Measurements from ENCODE around the gene MINK1.
A peak's percentile ranks its signal among the peaks of the same experiment; 100 is the strongest.
"Not testable (repeated sequence)": the region's sequence is repeated elsewhere in the genome, so short reads cannot be mapped to it uniquely, and the experiment has no call there.

Gene MINK1

DNA sequence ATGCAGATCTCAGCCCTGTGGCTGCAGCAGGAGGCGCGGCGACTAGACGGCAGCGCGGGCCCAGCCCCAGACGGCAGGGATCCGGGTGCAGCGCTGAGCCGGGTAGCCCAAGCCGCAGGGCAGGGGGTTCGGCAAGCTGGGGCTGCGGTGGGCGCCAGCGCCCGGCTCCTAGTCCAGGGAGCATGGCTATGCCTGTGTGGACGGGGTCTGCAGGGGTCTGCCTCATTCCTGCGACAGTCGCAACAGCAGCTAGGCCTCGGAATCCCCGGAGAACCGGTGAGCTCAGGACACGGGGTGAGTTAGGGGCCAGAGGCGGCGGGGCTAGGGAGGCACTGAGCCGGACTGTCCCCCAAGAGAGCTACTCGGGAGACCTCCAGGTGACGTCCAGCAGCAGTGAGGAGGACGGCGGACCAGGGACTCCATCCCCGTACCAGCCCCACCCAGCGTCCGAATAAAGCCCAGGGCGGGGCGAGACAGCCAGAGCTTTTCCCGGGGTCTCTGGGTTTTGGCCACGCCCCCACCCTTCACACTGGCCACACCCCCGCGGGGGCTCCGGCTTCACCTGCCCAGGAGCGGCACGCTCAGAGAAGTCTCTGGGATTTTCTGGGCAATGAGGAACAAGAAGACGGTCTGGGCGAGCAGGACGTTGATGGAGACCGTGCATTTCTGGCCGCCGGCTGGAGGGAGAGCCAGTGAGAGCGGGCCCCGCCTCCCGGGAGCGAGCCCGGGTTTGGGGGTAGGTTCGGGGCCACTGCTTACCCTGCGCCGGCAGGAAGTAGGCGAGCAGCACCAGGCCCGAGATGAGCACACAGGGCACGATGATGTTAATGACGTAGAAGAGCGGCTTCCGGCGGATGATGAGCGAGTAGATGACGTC, 67.3 kb downstream of the MINK1 start:
- peak; percentile 48 to 49 for DNase-seq

DNA sequence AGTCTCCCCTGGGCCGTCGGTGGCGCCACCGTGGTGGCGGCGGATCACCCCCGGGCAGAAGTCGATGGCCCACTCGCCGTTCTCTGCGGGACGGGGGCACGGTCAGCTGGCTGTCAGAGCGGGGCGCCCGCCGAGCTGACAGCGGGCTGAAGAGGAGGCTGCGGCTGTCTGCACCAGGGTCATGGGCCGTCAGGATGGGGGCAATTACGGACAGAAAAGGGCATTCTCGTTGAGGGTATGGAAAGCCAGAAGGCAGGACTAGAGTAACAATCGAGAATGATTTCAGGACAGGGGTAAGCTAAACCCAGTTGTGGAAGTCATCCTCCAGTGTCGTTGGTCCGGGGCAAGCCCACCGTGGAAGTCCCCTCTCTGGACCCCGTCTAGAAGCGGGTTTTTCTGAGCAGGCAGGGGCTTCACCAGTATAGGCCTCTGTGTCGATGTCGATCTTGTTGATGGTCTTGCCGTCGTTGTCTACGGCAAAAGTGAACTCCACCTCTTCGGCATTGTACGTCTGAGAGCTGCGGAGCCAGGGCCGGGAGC, 68.0 kb downstream of the MINK1 start:
- peak in 1 of 2 donors; percentile 19 for DNase-seq

DNA sequence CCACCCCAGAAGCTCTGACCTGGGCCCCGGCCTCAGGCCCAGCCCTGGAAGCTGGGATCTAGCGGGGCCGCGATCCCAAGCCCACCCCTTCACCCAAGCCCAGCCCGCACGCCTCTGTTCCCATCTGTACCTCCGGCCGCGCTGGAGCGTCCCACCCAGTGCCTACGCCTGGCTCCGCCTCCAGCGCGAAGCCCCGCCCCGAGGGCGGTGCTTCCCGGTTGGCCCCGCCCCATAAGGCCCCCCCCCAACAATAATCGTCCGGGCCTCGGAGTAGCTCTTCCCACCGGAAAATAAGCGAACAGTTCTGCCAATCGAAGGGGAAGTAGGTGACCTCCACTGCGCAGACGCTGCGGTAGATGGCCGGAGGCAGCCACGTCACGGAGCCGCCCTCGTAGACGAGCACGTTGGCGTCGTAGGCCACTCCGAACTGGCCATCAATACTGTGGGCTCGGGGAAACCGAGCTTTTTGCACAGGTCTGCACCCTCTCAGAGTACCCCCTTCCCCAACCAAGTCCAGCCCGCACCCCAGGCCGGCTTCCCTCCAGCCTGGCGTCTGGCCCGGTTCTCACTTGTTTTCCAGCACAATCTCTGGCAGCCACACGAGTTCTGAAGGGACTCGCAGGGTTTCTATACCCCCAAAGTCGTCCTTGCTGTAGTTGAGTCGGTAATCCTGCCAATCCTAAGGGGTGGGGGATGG, 68.7 kb downstream of the MINK1 start:
- peak in 1 of 2 donors; percentile 19 for DNase-seq

DNA sequence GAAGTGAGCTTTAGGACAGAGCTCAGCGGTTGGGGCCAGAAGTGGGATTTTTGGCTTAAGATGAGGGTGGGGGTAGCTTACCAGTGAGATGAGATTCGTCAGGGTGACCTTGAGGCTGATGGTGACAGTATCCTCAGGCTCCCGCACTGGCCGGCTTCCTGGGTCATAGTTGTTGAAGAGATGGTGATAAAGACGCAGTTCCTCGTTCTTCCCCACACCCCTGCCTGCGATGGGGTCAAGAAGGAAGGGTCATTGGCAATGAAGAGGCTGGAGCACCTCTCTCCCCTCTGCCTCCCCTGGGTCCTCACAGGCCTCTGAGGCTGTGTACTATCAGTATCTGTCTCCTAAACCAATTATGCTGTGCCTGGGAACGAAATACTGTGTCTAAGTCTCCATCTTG, 69.4 kb downstream of the MINK1 start:
- no peak for DNase-seq

DNA sequence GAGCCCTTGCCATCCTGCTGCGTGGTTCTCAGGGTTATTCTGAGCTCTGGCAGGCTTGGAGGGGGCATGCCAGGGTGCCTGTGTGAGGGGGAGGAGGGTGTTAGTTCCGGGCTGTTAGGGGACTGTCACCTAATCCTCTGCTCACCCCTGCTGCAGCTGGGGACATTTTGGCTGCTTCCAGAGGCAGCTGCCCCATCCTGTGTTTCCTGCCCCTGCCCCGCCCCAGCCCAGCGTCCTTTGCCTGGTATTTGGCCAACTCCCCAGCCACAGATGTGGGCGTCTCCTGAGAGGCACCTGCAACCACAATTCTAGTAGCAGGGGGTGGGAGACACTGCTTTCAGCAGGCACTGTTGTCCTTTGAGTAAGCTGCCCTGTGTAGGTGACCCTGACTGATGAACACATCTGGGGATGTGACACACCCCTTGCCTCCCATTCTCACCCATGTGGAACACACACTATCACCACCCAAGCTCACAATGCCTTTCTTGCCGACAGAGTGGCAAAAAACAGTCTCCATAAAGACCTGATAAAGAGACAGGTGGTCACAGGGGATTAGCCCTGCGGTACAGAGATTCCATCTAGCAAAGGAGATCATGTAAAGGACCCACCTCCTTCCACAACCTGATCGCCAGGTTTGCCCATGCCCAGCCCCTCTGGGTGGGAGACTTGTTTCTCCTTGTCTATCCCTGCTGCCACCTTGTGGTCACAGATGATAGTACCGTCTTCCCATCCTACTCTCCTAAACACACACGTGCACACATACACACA, 70.1 kb downstream of the MINK1 start, which contains the start of gene CHRNE:
TSS of gene CHRNE (minus strand) at position 48 of the 768 bp plus-strand sequence. CDS start at position 13, 35 bp downstream.
- DNase-seq: peak; percentile 81

DNA sequence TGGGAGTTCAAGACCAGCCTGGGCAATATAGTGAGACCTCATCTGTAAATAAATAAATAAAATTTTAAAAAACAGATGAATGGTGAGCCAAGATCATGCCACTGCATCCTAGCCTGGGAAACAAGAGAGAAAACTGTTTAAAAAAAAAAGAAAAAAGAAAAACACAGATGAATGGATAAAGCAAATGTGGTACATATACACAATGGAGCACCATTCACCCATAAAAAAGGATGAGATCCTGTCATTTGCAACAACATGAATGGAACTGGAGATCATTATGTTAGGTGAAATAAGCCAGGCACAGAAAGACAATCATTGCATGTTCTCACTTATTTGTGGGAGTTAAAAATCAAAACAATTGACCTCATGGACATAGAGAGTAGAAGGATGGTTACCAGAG, 73.5 kb downstream of the MINK1 start:
- DNase-seq: not testable (repeated sequence)

DNA sequence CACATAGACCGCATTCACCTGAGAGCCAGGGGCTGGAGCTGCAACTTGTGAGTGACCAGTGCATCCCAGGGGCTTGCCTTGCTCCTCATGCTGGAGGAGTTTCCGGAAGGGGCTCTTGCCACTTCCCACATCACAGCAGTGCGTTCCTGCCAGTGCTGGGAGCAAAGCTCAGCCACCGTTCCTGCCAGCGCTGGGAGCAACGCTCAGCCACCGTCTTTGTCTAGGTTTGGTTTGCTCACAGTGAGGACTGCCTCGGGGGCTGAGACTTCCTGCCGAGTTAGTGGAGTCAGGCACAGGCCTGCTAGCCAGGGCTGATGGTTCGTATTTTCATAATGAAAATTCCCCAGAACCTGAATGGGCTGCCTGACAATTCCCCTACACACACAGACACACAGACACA, 75.2 kb downstream of the MINK1 start:
- DNase-seq: no peak

DNA sequence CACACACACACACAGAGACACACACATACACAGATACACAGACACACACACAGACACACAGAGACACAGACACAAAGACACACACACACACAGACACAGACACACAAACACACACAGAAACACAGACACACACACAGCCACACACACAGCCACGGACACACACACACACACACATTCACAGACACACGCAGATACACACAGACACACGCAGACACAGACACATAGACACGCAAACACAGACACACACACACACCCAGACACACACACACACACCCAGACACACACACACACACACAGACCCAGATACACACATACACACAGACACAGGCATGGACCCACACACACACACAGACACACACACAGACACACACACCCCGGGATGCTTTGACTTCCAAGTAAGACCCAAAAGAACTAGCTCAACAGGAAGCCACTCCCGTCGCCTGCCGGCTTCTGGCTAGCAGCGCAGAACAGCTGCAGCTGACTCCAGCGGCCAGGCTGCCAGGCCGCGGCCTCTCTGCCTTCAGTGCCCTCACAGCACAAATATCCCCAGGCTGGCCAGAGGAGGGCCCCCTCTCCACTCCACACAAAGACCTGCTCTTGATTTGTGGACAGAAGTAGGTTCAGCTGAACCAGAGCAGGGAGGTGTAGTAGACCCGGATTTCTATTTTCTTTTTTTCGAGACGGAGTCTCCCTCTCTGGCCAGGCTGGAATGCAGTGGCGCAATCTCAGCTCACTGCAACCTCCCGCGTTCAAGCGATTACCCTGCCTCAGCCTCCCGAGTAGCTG, 75.8 kb downstream of the MINK1 start:
- peak; percentile 72 for DNase-seq

DNA sequence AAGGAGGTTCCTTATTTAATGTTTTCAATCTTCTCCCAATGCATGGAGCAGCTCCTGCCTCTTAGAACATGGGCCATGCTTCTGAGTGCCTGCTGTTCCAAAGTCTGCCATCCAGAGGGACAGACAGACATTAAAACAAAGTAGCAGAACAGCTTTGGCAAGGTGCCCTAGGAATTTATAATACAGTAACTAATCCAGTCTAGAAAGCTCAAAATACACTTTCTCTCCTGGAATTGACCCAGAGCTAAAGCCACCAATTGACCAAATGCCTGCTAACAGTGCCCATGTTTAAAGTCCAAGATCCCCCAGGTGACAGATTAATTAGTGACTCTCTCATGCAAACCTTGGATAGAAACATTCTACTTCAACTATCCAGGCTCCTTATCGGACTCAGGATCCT, 80.9 kb downstream of the MINK1 start:
- no peak for DNase-seq

DNA sequence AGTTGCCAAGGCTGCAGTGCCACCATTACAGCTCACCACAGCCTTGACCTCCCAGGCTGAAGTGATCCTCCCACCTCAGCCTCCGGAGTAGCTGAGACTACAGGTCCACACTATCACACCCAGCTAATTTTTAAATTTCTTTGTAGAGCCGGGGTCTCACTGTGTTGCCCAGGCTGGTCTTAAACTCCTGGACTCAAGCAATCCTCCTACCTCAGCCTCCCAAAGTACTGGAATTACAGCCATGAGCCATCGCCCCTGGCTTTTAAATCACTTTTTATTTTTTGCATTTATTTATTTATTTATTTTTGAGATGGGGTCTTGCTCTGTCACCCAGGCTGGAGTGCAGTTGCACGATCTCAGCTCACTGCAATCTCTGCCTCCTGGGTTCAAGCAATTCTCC, 81.4 kb downstream of the MINK1 start:
- DNase-seq: not testable (repeated sequence)

DNA sequence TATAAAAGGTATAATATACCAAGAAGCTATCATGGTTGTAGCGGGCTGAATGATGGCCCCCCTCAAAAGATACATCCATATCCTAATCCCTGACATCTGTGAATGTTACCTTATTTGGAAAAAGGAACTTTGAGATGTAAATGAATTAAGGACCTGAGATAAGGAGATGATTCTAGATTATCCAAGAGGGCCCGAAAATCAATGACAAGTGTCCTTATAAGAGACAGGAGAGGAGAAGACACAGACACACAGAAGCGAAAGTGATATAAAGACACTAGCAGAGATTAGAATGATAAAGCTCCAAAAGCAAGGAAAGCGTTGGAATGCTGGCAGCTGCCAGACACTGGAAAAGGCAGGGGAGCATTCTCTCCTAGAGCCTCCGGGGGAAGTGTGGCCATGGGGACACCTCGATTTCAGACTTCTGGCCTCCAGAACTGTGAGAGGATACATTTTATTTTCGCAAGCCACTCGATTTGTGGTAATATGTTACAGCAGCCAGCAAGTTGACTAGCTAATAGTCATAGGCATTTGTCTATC, 86.4 kb downstream of the MINK1 start:
- no peak for DNase-seq

DNA sequence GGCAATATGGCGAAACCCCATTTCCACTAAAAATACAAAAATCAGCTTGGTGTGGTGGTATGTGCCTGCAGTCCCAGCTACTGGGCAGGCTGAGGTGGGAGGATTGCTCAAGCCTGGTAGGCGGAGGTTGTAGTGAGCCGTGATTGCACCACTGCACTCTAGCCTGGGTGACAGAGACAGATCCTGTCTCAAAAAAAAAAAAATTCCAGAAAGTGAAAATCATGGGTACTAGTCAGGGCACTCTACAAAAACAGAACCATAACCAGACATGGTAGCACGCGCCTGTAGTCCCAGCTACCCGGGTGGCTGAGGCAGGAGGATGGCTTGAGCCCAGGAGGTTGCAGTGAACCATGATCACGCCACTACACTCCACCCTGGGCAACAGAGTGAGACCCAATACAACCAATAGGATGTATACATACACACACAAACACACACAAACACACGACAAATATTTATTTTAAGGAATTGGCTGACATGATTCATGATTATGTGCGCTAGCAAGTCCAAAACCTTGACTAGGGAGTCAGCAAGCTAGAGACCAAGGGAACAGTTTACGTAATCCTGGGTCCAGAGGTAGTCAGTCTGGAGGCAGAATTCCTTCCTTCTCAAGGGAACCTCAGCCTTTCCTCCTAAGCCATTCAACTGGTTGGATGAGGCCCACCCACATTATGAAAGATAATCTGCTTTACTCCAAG, 87.4 kb downstream of the MINK1 start:
- no peak for DNase-seq

DNA sequence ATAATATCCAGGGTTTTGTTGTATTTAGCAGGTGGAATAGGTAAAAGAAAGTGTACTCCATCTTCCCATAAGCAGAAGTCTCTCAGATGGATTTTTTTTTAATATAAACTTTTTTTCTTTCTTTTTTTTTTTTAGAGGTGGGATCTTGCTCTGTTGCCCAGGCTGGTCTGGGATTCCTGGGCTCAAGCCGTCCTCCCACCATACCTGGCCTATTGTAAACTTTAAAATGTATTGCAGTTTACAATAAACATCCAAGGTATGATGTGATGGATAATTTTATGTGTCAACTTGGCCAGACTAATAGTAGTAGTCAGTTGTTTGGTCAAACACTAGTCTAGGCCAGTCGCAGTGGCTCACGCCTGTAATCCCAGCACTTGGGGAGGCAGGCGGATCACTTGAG, 88.2 kb downstream of the MINK1 start:
- DNase-seq: no peak

DNA sequence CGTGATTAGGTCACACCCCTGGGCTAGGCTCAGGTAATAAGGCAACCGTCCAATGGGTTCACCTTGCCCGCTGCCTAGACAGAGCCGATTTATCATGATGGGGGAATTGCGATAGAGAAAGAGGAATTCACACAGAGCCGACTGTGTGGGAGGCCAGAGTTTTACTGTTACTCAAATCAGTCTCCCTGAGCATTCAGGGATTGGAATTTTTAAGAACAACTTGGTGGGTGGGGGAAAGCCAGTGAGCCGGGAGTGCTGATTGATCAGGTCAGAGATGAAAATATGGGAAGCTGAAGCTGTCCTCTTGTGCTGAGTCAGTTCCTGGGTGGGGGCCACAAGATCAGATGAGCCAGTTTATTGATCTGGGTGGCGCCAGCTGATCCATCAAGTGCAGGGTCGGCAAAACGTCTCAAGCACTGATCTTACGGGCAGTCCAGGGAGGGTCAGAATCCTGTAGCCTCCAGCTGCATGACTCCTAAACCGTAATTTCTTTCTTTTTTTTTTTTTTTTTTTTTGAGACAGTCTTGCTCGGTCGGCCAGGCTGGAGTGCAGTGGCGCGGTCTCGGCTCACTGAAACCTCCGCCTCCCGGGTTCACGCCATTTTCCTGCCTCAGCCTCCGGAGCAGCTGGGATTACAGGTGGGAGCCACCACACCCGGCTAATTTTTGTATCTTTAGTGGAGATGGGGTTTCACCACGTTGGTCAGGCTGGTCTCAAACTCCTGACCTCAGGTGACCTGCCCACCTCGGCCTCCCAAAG, 93.6 kb downstream of the MINK1 start:
- DNase-seq: not testable (repeated sequence)

DNA sequence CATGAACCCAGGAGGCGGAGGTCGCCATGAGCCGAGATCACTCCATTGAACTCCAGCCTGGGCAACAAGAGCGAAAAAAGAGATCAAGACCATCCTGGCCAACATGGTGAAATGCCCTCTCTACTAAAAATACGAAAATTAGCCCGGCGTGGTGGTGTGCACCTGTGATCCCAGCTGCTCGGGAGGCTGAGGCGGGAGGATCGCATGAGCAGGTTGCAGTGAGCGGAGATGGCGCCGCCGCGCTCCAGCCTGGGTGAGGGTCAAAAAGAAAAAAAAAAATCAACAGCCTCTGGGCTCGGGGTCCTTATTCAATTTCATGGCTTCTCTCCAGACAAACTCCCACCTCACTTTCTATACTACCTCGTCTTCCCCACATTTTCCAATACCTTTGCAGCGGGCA, 95.7 kb downstream of the MINK1 start:
- DNase-seq: no peak

DNA sequence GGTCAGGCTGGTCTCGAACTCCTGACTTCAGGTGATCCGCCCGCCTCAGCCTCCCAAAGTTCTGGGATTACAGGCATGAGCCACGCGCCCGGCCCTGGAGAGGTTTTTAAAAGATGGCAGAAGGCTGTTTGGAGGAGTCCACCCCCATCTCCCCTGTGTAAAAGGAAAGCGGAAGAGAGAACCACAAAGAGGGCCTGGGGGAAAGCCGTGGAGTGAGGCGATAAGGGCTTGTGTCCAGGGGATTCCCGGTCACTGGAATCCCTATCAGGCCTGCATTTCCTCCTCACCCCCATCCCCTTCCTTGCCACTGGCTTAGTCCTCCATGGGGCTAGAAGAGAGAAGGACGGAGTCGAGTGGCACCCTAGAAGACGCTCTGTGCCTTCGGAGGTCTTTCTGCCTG, 98.8 kb downstream of the MINK1 start, which contains the start of gene GP1BA:
TSS of gene GP1BA (plus strand) at position 315 of the 400 bp plus-strand sequence. CDS start 328 bp downstream, outside the sequence.
- no peak for DNase-seq

DNA sequence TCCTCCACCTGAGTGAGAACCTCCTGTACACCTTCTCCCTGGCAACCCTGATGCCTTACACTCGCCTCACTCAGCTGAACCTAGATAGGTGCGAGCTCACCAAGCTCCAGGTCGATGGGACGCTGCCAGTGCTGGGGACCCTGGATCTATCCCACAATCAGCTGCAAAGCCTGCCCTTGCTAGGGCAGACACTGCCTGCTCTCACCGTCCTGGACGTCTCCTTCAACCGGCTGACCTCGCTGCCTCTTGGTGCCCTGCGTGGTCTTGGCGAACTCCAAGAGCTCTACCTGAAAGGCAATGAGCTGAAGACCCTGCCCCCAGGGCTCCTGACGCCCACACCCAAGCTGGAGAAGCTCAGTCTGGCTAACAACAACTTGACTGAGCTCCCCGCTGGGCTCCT, 99.6 kb downstream of the MINK1 start:
- no peak for DNase-seq

DNA sequence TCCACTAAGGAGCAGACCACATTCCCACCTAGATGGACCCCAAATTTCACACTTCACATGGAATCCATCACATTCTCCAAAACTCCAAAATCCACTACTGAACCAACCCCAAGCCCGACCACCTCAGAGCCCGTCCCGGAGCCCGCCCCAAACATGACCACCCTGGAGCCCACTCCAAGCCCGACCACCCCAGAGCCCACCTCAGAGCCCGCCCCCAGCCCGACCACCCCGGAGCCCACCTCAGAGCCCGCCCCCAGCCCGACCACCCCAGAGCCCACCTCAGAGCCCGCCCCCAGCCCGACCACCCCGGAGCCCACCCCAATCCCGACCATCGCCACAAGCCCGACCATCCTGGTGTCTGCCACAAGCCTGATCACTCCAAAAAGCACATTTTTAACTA, 100.5 kb downstream of the MINK1 start:
- no peak for DNase-seq

DNA sequence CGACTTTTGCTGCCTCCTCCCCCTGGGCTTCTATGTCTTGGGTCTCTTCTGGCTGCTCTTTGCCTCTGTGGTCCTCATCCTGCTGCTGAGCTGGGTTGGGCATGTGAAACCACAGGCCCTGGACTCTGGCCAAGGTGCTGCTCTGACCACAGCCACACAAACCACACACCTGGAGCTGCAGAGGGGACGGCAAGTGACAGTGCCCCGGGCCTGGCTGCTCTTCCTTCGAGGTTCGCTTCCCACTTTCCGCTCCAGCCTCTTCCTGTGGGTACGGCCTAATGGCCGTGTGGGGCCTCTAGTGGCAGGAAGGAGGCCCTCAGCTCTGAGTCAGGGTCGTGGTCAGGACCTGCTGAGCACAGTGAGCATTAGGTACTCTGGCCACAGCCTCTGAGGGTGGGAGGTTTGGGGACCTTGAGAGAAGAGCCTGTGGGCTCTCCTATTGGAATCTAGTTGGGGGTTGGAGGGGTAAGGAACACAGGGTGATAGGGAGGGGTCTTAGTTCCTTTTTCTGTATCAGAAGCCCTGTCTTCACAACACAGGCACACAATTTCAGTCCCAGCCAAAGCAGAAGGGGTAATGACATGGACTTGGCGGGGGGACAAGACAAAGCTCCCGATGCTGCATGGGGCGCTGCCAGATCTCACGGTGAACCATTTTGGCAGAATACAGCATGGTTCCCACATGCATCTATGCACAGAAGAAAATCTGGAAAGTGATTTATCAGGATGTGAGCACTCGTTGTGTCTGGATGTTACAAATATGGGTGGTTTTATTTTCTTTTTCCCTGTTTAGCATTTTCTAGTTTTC, 101.2 kb downstream of the MINK1 start:
- DNase-seq: no peak
